ENCODE results near the gene FBXW12. TPM values are rescaled to one million over a fixed set of nuclear protein-coding genes. Genes with fewer than 3 reads are reported as not detected.
A peak's percentile ranks its signal among the peaks of the same experiment; 100 is the strongest.

The FBXW12 gene
- total RNA-seq, 2 donors from 2014 or later, result not detected

DNA sequence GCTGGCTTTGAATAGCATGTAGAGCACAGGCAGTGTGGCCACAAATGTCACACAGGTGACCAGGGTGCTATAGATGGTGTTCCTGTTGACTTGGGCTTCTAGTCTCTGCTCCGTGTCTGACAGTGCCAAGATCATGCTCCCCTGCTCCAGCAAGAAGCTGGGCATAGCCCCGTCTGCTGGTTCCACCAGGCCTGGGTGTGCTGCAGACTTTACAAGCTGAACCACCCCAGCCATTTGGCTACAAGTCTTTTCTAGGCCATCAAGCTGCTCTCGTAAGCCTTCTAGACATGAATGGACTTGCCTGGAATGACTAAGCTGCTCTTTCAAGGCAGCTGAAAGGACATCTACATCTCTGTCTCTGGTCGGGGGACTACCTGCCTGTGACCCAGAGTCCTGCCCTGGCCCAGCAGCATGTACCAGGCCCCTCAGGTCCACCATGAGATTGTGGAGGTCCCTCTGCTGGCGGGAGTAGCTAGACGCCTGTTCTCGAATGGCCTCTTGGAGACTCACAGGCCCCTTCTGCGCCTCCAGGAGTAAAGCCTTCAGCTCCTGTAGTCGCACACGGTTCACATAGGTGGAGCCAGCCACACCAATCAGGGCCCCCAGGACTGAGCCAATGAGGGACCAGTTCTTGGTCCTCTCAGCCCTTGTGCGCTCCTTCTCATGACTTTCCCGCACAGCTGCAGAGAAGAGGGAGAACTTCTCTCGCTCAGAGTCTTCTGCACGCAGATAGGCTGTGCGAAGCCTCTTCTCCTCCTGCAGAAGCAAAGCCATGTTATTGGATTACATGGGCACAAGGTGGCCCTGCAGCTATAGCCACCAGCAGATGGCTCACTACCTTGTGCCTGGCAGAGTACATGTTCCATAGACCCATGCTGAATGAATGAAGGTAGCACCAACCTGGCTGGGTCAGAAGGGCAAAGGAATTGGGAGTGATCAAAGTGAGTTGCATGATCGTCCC, 60.7 kb downstream of the FBXW12 start:
- no peak for DNase-seq
- no peaks in the 10 kb centered on the region for H3K9me3 ChIP-seq (ENCODE audit: control insufficient read depth, low read length, poor library complexity, severe bottlenecking)
- H3K27ac Mint-ChIP-seq, result no peak overlapping the region

DNA sequence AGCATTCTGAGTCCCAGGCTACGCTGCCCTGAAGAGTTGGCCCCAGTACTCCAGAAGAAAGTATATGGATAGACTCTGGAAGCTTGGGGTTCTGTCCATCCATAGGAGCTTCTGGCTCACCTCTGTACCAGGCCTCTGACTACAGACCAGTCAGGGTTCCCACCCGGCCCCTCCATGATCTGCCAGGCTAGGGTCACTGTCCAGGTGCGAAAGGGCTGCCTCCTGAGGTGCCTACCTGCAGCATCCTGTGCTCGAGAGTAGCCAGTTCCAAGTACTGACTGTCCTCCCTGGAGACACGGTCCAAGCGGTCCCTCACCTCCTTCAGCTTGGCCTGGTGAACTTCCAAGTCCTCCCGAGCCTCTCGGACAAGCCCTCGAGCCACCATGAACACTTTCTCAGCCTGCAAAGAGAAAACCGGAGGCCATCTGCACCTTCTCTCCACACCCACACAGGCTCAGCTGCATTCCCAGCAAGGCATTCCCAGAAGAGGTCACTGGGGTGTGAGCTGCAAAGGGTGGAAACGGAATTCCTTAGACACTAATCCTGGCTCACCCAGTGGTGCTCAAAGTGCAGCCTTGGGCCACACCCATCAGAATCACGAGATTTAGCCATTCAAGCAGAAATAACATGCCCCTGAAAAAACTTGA, 61.6 kb downstream of the FBXW12 start:
- H3K4me3 Mint-ChIP-seq, result no peak overlapping the region
- H3K9me3 ChIP-seq (ENCODE audit: control insufficient read depth, low read length, poor library complexity, severe bottlenecking), result no peaks in the 10 kb centered on the region
- H3K4me1 Mint-ChIP-seq, result peaks cover 22% of the 10 kb centered on the region
- H3K36me3 Mint-ChIP-seq (ENCODE audit: low read depth), result peaks cover 2% of the 10 kb centered on the region
- no peaks in the 10 kb centered on the region for H3K27me3 Mint-ChIP-seq
- ATAC-seq (no peak), DNase-seq (no peak)
- H3K27ac Mint-ChIP-seq, result no peak overlapping the region

More for the DNA sequence above, 60.7 kb downstream of the FBXW12 start:
- Mint-ChIP-seq H3K27me3 (no peaks in the 10 kb centered on the region), H3K4me1 (peaks cover 15% of the 10 kb centered on the region), H3K4me3 (no peak overlapping the region), H3K36me3 (ENCODE audit: low read depth) (no peaks in the 10 kb centered on the region)
- no peak for ATAC-seq

DNA sequence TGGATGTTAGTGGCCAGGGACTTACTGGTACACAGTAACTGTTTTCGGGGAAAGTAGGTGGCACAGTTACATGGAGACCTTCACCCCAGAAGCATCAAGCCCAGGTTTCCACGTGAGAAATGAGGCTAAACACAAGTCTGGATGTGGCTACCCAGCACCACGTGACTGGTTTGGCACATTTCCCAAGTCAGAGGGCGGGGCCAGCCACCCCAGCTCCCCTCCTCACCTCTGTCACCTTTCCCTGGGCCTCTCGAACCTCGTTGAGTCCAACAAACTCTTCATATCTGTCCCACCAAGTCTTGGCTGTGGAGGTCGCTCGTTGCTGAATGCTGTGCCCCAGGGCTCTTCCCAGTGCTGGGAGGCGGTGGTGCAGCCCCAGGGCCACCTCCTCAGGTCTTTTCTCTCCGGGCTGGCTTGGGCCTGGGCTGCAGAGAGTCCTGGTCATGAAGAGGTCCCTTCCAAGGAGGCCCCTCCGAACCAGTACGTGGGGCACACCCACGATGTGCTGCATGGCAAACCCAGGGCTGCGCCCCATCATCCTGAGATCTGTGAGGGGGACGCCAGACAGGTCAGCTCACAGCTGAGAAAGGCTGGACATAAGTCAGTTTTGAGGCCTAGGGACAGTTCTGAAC, 62.7 kb downstream of the FBXW12 start:
- ATAC-seq (no peak), DNase-seq (no peak)
- Mint-ChIP-seq H3K27ac (no peak overlapping the region), H3K4me1 (peaks cover 28% of the 10 kb centered on the region), H3K4me3 (no peak overlapping the region), H3K27me3 (no peaks in the 10 kb centered on the region), H3K36me3 (ENCODE audit: low read depth) (peaks cover 2% of the 10 kb centered on the region)
- H3K9me3 ChIP-seq (ENCODE audit: control insufficient read depth, low read length, poor library complexity, severe bottlenecking), result no peaks in the 10 kb centered on the region

DNA sequence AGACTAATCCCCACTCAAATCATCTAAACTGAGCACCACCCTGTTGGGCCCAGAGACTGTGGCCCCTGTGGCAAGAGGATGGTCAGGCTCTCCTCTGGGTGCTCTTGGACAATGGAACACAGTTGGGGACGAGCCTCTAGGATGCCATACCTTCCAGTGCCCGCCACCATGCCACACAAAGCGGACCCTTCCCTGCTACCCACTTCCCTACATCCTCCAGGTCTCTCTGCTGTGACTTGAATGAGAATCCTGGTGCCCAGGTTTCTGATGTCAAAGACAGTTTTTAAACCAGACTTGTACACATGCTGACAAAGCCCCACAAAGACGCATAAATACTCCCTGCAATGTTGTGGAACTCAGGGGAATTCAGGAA, 63.2 kb downstream of the FBXW12 start:
- no peaks in the 10 kb centered on the region for H3K27me3 Mint-ChIP-seq
- ATAC-seq, result no peak
- no peak overlapping the region for H3K4me3 Mint-ChIP-seq
- no peaks in the 10 kb centered on the region for H3K9me3 ChIP-seq (ENCODE audit: control insufficient read depth, low read length, poor library complexity, severe bottlenecking)
- no peak for DNase-seq
- H3K4me1 Mint-ChIP-seq, result peaks cover 28% of the 10 kb centered on the region
- H3K27ac Mint-ChIP-seq, result no peak overlapping the region
- H3K36me3 Mint-ChIP-seq (ENCODE audit: low read depth), result peaks cover 4% of the 10 kb centered on the region

DNA sequence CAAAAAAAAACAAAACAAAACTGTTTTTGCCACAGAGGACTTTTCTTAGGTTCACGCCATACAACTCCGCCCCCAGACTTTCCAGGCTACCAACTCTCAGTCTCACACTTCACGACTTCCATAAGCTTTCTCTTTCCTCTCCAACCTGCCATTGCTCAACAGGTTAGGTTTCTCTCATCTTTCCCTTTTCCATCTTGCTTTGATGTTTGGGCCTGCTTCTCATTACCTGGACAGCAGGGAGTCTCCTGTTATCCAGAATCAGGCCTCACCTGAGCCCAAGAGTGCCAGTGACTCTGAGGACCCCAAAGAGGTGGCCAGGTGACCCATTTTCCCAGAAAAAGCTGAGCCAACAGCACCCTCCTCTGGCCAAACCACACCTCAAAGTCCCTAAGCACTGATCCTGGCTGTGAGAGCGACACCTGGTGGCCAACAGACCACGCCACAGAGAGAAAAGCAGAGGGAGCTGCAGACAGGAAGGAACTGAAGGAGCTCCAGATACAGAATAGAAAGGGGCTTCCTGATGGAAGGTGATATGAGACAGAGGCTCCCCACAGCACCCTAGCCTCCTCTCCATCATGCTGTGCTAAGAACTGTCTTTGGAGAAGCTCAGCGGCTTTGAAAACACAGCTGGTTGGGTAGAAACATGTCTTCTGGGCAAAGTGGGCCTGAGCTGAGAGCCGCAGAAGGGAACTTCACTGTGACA, 63.9 kb downstream of the FBXW12 start:
- no peaks in the 10 kb centered on the region for H3K27me3 Mint-ChIP-seq
- ATAC-seq (peak; percentile 32), DNase-seq (peak; percentile 70 to 78 (median 76))
- peaks cover 32% of the 10 kb centered on the region for H3K4me1 Mint-ChIP-seq
- H3K9me3 ChIP-seq (ENCODE audit: control insufficient read depth, low read length, poor library complexity, severe bottlenecking), result no peaks in the 10 kb centered on the region
- no peak overlapping the region for H3K4me3 Mint-ChIP-seq
- peaks cover 4% of the 10 kb centered on the region for H3K36me3 Mint-ChIP-seq (ENCODE audit: low read depth)
- no peak overlapping the region for H3K27ac Mint-ChIP-seq

DNA sequence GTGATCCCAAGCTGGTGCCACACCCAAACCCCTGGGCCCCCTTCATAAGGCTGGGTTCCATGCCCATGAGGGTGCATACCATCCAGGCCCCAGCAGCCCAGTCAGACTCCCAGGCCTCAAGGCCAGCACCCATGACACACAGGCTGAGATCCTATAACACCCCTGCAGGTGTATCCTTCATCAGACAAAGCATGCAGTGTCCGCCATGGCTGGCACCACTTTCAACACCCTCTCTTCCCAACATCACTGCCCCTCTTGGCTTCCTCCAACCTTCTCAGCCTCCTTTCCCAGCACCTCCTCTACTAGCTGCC, 64.4 kb downstream of the FBXW12 start:
- Mint-ChIP-seq H3K36me3 (ENCODE audit: low read depth) (peaks cover 4% of the 10 kb centered on the region), H3K27ac (no peak overlapping the region), H3K4me1 (peaks cover 34% of the 10 kb centered on the region), H3K27me3 (no peaks in the 10 kb centered on the region), H3K4me3 (no peak overlapping the region)
- ATAC-seq (no peak), DNase-seq (no peak)
- no peaks in the 10 kb centered on the region for H3K9me3 ChIP-seq (ENCODE audit: control insufficient read depth, low read length, poor library complexity, severe bottlenecking)

DNA sequence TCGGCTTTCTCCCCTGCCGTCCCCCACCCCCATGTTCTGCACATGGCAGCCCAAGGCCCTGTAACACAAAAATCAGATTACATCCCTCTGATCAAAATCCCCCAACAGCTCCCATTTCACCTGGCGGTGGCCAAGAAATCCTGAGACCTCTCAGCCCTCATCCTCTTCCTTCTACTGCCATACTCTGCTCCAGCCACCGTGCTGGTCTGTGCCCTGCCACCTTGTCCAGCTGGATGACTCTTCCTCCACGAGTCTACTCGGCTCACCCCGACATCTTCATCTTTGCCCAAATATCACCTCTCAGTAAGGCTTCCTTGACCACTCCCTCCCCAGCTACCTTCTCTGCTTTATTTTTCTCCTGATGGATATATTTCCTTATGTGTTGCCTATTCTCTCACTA, 64.8 kb downstream of the FBXW12 start:
- no peak for DNase-seq
- H3K4me3 Mint-ChIP-seq, result no peak overlapping the region

DNA sequence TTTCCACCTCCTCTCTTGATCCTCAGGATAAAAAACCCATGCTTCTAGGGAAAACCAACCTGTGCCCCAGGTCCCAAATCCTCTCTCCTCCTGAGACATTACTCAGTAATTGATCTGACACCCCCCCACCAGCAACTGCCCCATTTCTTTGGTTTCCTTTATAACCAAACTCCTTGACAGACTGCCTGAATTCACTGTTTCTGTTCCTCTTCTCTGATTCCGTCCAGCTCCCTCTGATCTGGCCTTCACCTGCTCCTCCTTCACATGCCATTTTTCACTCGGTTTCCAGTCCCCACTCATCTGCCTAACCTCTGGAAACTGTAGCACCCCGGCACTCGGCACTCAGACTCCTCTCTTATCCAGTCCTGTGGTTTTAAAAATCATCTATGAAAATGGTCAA, 65.8 kb downstream of the FBXW12 start:
- Mint-ChIP-seq H3K4me3 (no peak overlapping the region), H3K4me1 (peaks cover 34% of the 10 kb centered on the region), H3K27ac (no peak overlapping the region), H3K36me3 (ENCODE audit: low read depth) (peaks cover 4% of the 10 kb centered on the region), H3K27me3 (no peaks in the 10 kb centered on the region)
- no peak for ATAC-seq
- H3K9me3 ChIP-seq (ENCODE audit: control insufficient read depth, low read length, poor library complexity, severe bottlenecking), result no peaks in the 10 kb centered on the region
- DNase-seq, result no peak

More for the DNA sequence above, 64.8 kb downstream of the FBXW12 start:
- peaks cover 32% of the 10 kb centered on the region for H3K4me1 Mint-ChIP-seq
- no peaks in the 10 kb centered on the region for H3K27me3 Mint-ChIP-seq
- H3K36me3 Mint-ChIP-seq (ENCODE audit: low read depth), result peaks cover 4% of the 10 kb centered on the region
- no peak overlapping the region for H3K27ac Mint-ChIP-seq
- H3K9me3 ChIP-seq (ENCODE audit: control insufficient read depth, low read length, poor library complexity, severe bottlenecking), result no peaks in the 10 kb centered on the region
- ATAC-seq, result no peak

DNA sequence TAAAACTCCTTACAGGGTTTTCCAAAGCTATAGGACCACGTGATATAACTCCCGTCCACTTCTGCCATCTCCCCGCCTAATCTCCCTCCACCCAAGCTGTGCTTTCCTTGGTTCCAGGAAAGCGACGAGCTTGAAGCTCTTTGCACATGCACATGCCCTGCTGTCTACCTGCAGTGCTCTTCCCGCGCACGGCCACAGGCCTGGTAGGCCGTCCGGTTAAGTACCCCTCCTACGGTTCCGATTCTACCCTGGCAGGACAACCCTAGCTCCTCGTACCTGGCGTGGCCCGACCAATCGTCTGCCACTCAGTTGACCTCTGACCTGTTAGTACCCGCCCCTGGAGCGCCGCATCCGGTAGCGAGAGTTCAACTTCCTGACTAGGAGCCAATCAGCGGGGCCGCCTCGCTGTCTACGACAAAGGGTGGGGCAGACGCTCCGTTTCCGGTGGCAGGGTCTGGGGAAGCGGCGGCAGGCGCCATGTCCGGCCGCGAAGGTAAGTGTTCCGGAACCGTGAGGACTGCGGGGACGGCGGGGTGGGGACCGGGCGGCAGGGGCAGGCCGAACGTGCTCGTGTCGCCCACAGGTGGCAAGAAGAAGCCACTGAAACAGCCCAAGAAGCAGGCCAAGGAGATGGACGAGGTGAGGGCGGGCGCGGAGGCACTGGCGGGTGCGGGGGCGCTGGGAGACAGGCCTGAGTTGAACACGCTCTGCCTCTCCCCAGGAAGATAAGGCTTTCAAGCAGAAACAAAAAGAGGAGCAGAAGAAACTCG, 68.0 kb downstream of the FBXW12 start, which contains the start of the genes CCDC51 and TMA7:
CCDC51 (minus strand) TSS at position 300 of the 770 bp plus-strand sequence. CDS start 4,991 bp downstream, outside the sequence.
TMA7 (plus strand) TSS at position 438 of the 770 bp plus-strand sequence; CDS start at position 478, 40 bp downstream.
- no peak within 1 kb of the TSS for H3K27ac Mint-ChIP-seq
- no peaks in the 10 kb centered on the region for H3K9me3 ChIP-seq (ENCODE audit: control insufficient read depth, low read length, poor library complexity, severe bottlenecking)
- peak within 1 kb of the TSS; percentile 100 for H3K4me3 Mint-ChIP-seq
- DNase-seq (peak; percentile 93 to 96 (median 94)), ATAC-seq (peak; percentile 96)
- H3K27me3 Mint-ChIP-seq, result no peaks in the 10 kb centered on the region
- H3K4me1 Mint-ChIP-seq, result peaks cover 30% of the 10 kb centered on the region
- H3K36me3 Mint-ChIP-seq (ENCODE audit: low read depth), result peaks cover 4% of the 10 kb centered on the region

DNA sequence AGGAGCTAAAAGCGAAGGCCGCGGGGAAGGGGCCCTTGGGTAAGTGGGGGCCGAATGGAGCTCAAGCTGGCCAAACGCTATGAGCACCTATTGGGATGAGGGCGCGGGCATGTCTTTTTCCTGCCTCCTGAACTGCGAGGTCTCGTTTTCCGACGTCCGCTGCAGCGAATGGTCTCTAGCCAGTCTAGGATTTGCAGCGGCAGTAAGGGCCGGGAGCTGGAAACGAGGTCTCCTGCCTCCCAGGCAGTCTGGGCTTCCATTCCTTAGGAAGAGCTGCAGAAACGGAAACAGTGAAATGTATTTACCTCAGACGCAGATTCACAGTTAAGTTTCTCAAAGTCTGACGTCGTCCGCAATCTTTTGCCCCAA, 68.6 kb downstream of the FBXW12 start:
- Mint-ChIP-seq H3K27me3 (no peaks in the 10 kb centered on the region), H3K4me1 (peaks cover 30% of the 10 kb centered on the region), H3K4me3 (peak overlapping the region; percentile 100), H3K36me3 (ENCODE audit: low read depth) (peaks cover 4% of the 10 kb centered on the region), H3K27ac (no peak overlapping the region)
- no peaks in the 10 kb centered on the region for H3K9me3 ChIP-seq (ENCODE audit: control insufficient read depth, low read length, poor library complexity, severe bottlenecking)
- ATAC-seq (peak; percentile 3), DNase-seq (no peak)

DNA sequence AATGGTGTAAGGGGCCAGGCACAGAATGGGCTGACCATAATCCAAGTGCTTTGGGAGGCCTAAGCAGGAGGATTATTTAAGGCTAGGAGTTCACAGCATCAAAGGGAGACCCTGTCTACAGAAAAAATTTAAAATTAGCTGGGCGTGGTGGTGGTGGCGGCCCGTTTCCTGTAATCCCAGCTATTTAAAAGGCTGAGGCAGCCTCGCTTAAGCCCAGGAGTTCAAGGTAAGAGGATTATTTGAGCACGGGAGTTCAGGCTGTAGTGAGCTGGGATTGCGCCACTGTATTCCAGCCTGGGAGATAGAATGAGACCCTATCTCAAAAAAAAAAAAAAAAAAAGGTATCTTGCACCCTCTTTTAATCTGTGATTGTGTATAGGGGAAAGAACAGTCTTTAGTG, 69.9 kb downstream of the FBXW12 start:
- Mint-ChIP-seq H3K27me3 (no peaks in the 10 kb centered on the region), H3K4me1 (peaks cover 38% of the 10 kb centered on the region), H3K4me3 (peak overlapping the region; percentile 100), H3K27ac (no peak overlapping the region), H3K36me3 (ENCODE audit: low read depth) (peaks cover 4% of the 10 kb centered on the region)
- ATAC-seq (no peak), DNase-seq (no peak)
- no peaks in the 10 kb centered on the region for H3K9me3 ChIP-seq (ENCODE audit: control insufficient read depth, low read length, poor library complexity, severe bottlenecking)

Measured in T-helper 17 cell (primary cell).